Liver (tissue), 9 donors: Measurements from ENCODE around the gene MANF. TPM values are rescaled to one million over a fixed set of nuclear protein-coding genes. Genes with fewer than 3 reads are reported as not detected.

Experiments
- DNase-seq: peaks from one replicate; pipeline ENCODE4 v3.0.0-alpha.2; 2017; ENCODE audit warnings: low spot score
- H3K27ac ChIP-seq, 2 donors: one replicate each; pipeline ENCODE4 v1.7.0; 2013; ENCODE audit warnings: inconsistent platforms in 2 of 2, low read length in 2 of 2, control low read depth in 1 of 2, low read depth in 1 of 2, mild to moderate bottlenecking in 1 of 2
- H3K27me3 ChIP-seq, 4 donors: one replicate each; pipeline versions ENCODE4 v1.6.1 to v1.7.0; 2013; ENCODE audit warnings: low read length in 3 of 4, inconsistent platforms in 1 of 4, mild to moderate bottlenecking in 1 of 4, moderate library complexity in 1 of 4; ENCODE audit not compliant: control insufficient read depth in 4 of 4, insufficient read depth in 4 of 4
- H3K36me3 ChIP-seq, 4 donors: one replicate each; pipeline versions ENCODE4 v1.6.1 to v1.7.0; 2013; ENCODE audit warnings: low read length in 3 of 4, mild to moderate bottlenecking in 3 of 4, low read depth in 1 of 4, moderate library complexity in 1 of 4; ENCODE audit not compliant: control insufficient read depth in 4 of 4, insufficient read depth in 3 of 4
- H3K4me1 ChIP-seq, 4 donors: one replicate each; pipeline versions ENCODE4 v1.6.1 to v1.7.0; 2013; ENCODE audit warnings: low read length in 3 of 4, mild to moderate bottlenecking in 3 of 4, moderate library complexity in 1 of 4; ENCODE audit not compliant: control insufficient read depth in 4 of 4, insufficient read depth in 4 of 4
- H3K4me3 ChIP-seq, 3 donors: one replicate each; pipeline versions ENCODE4 v1.6.1 to v1.7.0; 2013; ENCODE audit warnings: low read length in 3 of 3, control low read depth in 1 of 3, low read depth in 1 of 3, mild to moderate bottlenecking in 1 of 3
- H3K9ac ChIP-seq, 2 donors: one replicate each; pipeline ENCODE4 v1.7.0; 2013; ENCODE audit warnings: low read length in 2 of 2, mild to moderate bottlenecking in 2 of 2, moderate library complexity in 2 of 2, control low read depth in 1 of 2, low read depth in 1 of 2
- H3K9me3 ChIP-seq, 4 donors: one replicate each; pipeline versions ENCODE4 v1.6.1 to v1.7.0; 2013; ENCODE audit warnings: low read length in 3 of 4; ENCODE audit not compliant: control insufficient read depth in 4 of 4
- FOXA1 ChIP-seq: IDR thresholded peaks from 2 replicates; pipeline ENCODE4 v1.6.1; 2016; ENCODE audit warnings: antibody characterized with exemption
- FOXA2 ChIP-seq: IDR thresholded peaks from 2 replicates; pipeline ENCODE4 v1.6.1; 2016; ENCODE audit warnings: antibody characterized with exemption
- GABPA ChIP-seq, 2 donors: IDR thresholded peaks in 1 of 2; conservative IDR thresholded peaks in 1 of 2; 2 replicates each; pipeline ENCODE4 v1.6.1; 2016; ENCODE audit warnings: antibody characterized with exemption in 2 of 2, mild to moderate bottlenecking in 1 of 2, moderate library complexity in 1 of 2
- HNF4A ChIP-seq, 2 donors: conservative IDR thresholded peaks; 2 replicates each; pipeline ENCODE4 v1.6.1; 2016; ENCODE audit warnings: antibody characterized with exemption in 2 of 2, mild to moderate bottlenecking in 2 of 2
- HNF4G ChIP-seq: IDR thresholded peaks from 2 replicates; pipeline ENCODE4 v1.6.1; 2016; ENCODE audit warnings: antibody characterized with exemption
- JUND ChIP-seq, 2 donors: IDR thresholded peaks; 2 replicates each; pipeline ENCODE4 v1.6.1; 2016; ENCODE audit warnings: antibody characterized with exemption in 2 of 2
- RAD21 ChIP-seq, 2 donors: IDR thresholded peaks; 2 replicates each; pipeline ENCODE4 v1.6.1; 2016; ENCODE audit warnings: antibody characterized with exemption in 2 of 2, mild to moderate bottlenecking in 2 of 2
- SP1 ChIP-seq: IDR thresholded peaks from 2 replicates; pipeline ENCODE4 v1.6.1; 2018; ENCODE audit warnings: antibody characterized with exemption, mild to moderate bottlenecking
- TAF1 ChIP-seq: conservative IDR thresholded peaks from 2 replicates; pipeline ENCODE4 v1.6.1; 2016; ENCODE audit warnings: antibody characterized with exemption, mild to moderate bottlenecking
- whole genome bisulfite sequencing: extraction: QIAGEN DNeasy Blood & Tissue Kit; methylation state at CpG from one replicate; pipeline ENCODE4 v1.1.7; 2013; 5-methylcytosine and 5-hydroxymethylcytosine counted together
- polyA plus RNA-seq, 2 donors: library from polyadenylated mRNA; stranded (reverse) in 1 of 2; unstranded in 1 of 2; fragments of 200-250 nt in 1 of 2; fragments of >200 nt in 1 of 2; fragmentation: Nextera tagmentation in 1 of 2; extraction: Ambion mirVana in 1 of 2; gene quantifications; one replicate each; pipeline versions ENCODE4 v1.2.1 to v1.2.3, GENCODE V29; 2013 to 2015
- total RNA-seq, 2 donors: library from RNA; depleted of rRNA; stranded (reverse); fragments of >200 nt; gene quantifications; one replicate each; pipeline ENCODE4 v1.2.3, GENCODE V29; 2014
- TF ChIP-seq, protein P1 (sequence below): fragments of 150-350 bp; IDR thresholded peaks from 2 replicates; pipeline ENCODE4 v1.5.1; 2017; ENCODE audit warnings: improper control_type of control experiment, low read depth, low read length; ENCODE audit not compliant: missing input control
- TF ChIP-seq, protein P2 (sequence below): IDR thresholded peaks from 2 replicates; pipeline ENCODE4 v1.6.1; 2016; ENCODE audit warnings: antibody characterized with exemption
- TF ChIP-seq, protein P3 (sequence below): IDR thresholded peaks from 2 replicates; pipeline ENCODE4 v1.6.1; 2016; ENCODE audit warnings: antibody characterized with exemption
- donor health status: healthy.
- donor health status: healthy.
- donor health status: healthy.
- donor health status: healthy.
- donor health status: healthy.

The MANF gene
- total and polyA plus RNA-seq, 4 donors, result 28.9 to 116 (median 75.6) TPM

DNA sequence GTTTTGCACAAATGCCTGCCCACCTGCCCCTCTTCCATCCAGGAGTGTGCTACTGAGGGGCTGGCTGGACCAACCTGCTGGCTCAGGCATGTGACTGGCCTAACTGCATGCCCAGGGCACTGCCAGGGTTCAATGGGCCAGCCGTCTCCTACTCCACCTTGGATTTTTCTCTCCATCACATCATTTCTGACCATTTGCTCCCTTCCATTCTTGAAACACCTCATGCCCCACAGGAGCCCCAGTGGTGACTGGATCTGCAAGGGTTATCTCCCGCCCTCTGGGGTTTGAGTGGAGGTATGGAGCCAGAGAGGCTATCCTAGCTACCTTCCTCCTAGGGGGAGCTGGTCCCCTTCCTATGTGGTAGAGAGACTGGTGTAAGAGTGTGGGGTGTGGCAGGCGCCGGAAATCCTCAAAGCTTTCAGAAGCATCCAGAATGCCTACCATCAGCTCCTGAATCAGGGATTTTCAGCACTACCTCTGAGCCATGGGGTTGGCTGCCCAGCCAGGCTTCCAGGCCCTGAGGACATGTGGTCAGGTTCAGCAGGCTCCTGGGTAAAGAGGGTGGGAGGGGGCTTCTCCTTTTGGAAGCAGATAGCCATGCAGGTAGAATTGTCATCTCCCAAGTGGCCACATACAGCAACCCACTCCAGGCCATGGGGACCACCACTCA lies 2.9 kb upstream of the MANF start:
- peaks cover 0 to 29% (median 20%) of the 10 kb centered on the region in 4 donors for H3K4me1 ChIP-seq
- no peak for DNase-seq

GRCh38 chr3:51382947-51383578 lies 2.0 kb upstream of the MANF start:
- H3K27me3 ChIP-seq, result no peaks in the 10 kb centered on the region
- no peak overlapping the region for H3K4me3 ChIP-seq
- peaks cover 0 to 38% (median 27%) of the 10 kb centered on the region in 4 donors for H3K4me1 ChIP-seq
- DNase-seq, result no peak
- peak overlapping the region in 1 of 2 donors; percentile 6 for H3K9ac ChIP-seq
- TF ChIP-seq HNF4G, result no peak
- no peak for TF ChIP-seq FOXA2
- TF ChIP-seq RAD21 (IDR thresholded peaks at IDR 0.05), result no peak
- no peak for TF ChIP-seq SP1
- no peak overlapping the region for H3K27ac ChIP-seq
- WGBS, result 92% methylated on average over 3 of the region's 3 CpGs
- H3K36me3 ChIP-seq, result peaks cover 0 to 7% (median 4%) of the 10 kb centered on the region in 4 donors
- H3K9me3 ChIP-seq, result no peaks in the 10 kb centered on the region

More for the DNA sequence above, 2.9 kb upstream of the MANF start:
- 98% methylated on average over 4 of the region's 4 CpGs for WGBS
- Histone ChIP-seq H3K9me3 (no peaks in the 10 kb centered on the region), H3K27me3 (no peaks in the 10 kb centered on the region), H3K36me3 (no peaks in the 10 kb centered on the region), H3K4me3 (no peak overlapping the region), H3K9ac (no peak overlapping the region), H3K27ac (no peak overlapping the region)
- no peak for TF ChIP-seq RAD21 (IDR thresholded peaks at IDR 0.05)
- TF ChIP-seq, protein P1, sequence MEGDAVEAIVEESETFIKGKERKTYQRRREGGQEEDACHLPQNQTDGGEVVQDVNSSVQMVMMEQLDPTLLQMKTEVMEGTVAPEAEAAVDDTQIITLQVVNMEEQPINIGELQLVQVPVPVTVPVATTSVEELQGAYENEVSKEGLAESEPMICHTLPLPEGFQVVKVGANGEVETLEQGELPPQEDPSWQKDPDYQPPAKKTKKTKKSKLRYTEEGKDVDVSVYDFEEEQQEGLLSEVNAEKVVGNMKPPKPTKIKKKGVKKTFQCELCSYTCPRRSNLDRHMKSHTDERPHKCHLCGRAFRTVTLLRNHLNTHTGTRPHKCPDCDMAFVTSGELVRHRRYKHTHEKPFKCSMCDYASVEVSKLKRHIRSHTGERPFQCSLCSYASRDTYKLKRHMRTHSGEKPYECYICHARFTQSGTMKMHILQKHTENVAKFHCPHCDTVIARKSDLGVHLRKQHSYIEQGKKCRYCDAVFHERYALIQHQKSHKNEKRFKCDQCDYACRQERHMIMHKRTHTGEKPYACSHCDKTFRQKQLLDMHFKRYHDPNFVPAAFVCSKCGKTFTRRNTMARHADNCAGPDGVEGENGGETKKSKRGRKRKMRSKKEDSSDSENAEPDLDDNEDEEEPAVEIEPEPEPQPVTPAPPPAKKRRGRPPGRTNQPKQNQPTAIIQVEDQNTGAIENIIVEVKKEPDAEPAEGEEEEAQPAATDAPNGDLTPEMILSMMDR, result no peak
- no peak for TF ChIP-seq TAF1
- TF ChIP-seq JUND (IDR thresholded peaks at IDR 0.05), result no peak
- TF ChIP-seq, protein P2, sequence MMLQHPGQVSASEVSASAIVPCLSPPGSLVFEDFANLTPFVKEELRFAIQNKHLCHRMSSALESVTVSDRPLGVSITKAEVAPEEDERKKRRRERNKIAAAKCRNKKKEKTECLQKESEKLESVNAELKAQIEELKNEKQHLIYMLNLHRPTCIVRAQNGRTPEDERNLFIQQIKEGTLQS, result no peak
- no peak for TF ChIP-seq GABPA (IDR thresholded peaks at IDR 0.05 in 1 of 2, conservative IDR thresholded peaks at IDR 0.05 in 1 of 2)
- TF ChIP-seq FOXA1, result no peak
- no peak for TF ChIP-seq HNF4G
- no peak for TF ChIP-seq FOXA2
- TF ChIP-seq SP1, result no peak
- no peak for TF ChIP-seq HNF4A (conservative IDR thresholded peaks at IDR 0.05)
- TF ChIP-seq, protein P3, sequence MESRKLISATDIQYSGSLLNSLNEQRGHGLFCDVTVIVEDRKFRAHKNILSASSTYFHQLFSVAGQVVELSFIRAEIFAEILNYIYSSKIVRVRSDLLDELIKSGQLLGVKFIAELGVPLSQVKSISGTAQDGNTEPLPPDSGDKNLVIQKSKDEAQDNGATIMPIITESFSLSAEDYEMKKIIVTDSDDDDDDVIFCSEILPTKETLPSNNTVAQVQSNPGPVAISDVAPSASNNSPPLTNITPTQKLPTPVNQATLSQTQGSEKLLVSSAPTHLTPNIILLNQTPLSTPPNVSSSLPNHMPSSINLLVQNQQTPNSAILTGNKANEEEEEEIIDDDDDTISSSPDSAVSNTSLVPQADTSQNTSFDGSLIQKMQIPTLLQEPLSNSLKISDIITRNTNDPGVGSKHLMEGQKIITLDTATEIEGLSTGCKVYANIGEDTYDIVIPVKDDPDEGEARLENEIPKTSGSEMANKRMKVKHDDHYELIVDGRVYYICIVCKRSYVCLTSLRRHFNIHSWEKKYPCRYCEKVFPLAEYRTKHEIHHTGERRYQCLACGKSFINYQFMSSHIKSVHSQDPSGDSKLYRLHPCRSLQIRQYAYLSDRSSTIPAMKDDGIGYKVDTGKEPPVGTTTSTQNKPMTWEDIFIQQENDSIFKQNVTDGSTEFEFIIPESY, result no peak
